GM18498 (cell line): Measurements from ENCODE around the gene MROH2A.

Experiments used
- ATAC-seq: cut with Tn5 transposase; IDR thresholded peaks from one replicate; pipeline ENCODE4 v1.9.1; 2021; ENCODE audit warnings: mild to moderate bottlenecking, moderate library complexity; ENCODE audit not compliant: unreplicated experiment

MROH2A gene

GRCh38 chr2:233800208-233800607, 22.1 kb downstream of the MROH2A start:
- ATAC-seq: no peak

DNA sequence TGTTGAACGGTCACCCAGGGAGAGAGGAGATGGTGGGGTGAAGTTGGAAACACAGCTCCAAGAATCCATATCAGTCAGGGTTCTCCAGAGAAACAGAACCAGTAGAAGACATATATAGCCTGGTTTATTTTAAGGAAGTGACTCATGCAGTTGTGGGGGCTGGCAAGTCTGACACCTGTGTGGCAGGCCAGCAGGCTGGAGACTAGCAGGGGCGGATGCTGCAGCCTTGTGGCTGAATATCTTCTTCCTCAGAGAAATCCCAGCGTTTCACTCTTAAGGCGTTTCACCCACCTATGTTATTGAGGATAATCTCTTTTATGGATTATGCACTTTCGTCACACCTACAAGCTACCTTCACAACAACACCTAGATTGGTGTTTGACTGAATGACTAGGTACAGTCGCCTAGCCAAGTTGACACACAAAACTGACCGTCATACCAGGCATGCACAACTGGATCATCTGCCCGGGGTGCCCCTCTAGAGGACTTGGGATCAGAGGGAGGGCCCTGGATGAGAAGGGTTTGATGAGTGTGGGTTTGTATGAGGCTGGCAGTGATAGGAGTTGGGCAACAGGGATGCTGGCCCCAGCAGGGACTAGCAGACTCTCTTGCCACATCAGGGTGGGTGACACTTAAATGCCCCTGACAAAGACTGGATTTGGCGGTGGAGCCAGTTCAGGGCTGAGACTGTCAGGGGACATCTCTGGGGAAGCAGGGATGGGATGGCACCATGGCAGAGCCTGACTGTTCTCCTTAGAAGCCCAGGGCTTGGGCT, 23.4 kb downstream of the MROH2A start:
- ATAC-seq: no peak

GRCh38 chr2:233802132-233802815, 24.1 kb downstream of the MROH2A start:
- no peak for ATAC-seq

GRCh38 chr2:233803292-233803911, 25.3 kb downstream of the MROH2A start:
- no peak for ATAC-seq

DNA sequence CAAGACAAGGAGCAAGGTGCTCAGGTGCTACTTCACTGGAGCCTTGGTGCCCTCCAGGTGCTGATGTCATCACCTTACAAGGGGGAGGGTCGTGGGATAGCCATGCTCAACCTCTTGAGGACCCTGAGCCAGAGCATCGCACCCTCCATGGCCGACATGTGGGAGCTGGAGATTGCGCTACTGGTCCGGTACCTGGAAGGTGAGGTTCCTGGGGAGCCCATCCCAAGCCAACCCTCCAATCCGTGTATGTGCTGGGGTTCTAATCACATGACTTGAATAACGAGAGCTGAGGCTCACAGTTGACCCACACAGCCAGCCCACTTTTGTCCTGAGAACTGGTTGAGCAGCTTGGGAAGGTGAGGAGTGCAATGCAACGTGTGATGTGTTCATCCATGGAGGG, 25.9 kb downstream of the MROH2A start:
- no peak for ATAC-seq

- ATAC-seq: no peak
These were observed 29.2 kb downstream of the MROH2A start for GRCh38 chr2:233807215-233807865.

GRCh38 chr2:233807966-233808935, 30.1 kb downstream of the MROH2A start:
- ATAC-seq: no peak

- ATAC-seq: no peak
These were observed 32.3 kb downstream of the MROH2A start for GRCh38 chr2:233810385-233810784.

GRCh38 chr2:233811087-233811486, 33.0 kb downstream of the MROH2A start:
- no peak for ATAC-seq

GRCh38 chr2:233811732-233812131, 33.6 kb downstream of the MROH2A start:
- no peak for ATAC-seq

GRCh38 chr2:233813236-233814055, 35.3 kb downstream of the MROH2A start:
- no peak for ATAC-seq

- ATAC-seq: no peak
These were observed 36.1 kb downstream of the MROH2A start for GRCh38 chr2:233814056-233814835.

DNA sequence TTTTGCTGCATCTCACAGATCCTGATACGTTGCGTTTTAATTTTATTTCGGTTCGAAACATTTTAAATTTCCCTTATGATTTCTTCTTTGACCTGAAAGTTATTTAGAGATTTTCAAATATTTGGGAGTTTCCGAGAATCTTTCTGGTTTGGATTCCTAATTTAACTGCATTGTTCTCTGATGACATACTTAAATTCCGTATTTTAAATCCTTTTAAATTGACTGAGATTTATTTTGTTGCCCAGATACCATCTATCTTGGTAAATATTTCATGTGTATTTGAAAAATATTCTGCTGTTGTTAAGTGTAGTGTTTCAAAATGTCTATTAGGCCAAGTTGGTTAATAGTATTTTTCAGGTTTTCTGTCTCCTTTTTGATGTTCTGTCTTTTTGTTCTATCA, 37.7 kb downstream of the MROH2A start:
- no peak for ATAC-seq

GRCh38 chr2:233816334-233816733, 38.2 kb downstream of the MROH2A start:
- ATAC-seq: no peak

DNA sequence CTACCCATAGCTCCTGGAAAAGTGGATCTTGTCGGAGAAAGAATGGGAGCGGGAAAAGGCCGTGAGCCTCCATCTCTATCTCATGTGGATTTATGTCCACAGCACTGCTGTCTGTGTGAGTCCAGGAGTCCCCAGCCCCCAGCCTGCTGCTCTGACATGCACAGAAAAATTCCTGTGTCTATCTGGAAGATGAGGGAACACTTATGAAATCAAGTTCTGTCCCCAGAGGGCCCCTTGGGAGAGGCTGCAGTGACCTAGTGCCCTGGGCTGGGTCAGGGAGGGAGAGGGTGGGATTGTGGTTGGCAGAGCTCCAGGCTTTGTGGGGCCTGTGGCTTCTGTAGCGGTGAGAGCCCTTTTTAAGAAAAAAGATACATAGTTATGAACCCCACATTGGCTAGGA, 38.6 kb downstream of the MROH2A start:
- no peak for ATAC-seq

DNA sequence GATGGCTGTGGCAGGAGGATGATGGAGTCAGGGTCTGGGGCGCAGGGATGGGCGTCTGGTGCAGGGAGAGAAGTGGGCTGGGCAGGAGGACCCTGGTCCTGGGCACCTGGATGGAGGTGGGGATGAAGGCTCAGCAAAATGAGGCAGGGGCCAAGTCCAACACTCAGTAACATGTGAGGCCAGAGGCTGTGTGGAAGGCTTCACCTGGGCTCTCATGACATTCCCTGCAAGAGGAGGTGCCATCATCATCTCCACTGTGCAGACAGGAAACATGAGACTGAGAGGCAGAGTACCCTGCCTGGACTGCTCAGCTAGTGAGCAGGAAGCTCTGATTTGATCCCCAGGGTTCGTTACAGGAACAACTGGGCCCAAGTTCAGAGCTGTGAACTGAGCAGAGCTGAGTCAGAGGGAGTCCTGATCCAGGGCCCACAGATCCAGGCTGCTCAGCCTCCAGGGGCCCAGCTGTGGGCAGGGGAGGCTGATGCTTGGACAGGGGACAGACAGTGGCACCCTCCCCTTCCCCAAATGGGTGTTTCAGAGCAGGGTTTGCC, 39.3 kb downstream of the MROH2A start:
- ATAC-seq: no peak

DNA sequence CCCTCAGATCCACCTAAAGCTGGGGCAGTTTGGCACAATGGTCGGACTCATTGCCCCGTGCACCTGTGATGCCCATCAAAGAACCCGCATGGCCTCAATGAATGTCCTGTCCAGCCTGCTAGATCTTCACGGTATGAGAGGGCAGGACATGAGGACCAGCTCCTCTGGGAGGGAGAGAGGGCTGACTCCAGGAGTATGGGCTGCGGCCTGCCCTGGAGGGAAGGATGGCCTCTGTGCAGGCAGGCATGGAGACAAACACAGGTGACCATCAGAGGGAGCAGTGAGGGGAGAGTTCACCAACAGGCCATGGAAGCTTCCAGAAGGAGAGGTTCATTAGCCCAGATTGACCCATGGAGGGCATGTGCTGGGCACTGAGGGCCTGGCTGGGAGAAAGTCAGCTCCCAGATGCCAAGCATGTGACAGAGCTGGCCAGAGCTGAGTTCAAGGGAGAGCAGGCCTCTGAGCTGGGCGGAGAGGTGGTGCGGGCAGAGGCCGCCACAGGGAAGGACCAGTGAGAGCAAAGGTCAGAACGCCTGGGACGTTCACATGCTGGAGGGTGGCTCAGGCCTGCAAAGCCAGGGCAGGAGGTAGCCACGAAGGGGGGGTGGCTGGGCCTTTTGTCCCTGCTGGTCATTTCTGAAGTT, 40.0 kb downstream of the MROH2A start:
- ATAC-seq: no peak
